ENCODE data around the gene PLD5. TPM values are rescaled to one million over a fixed set of nuclear protein-coding genes. Genes with fewer than 3 reads are reported as not detected.

PLD5 gene
- total RNA-seq: under 0.01 and 0.11 TPM in 2 replicates

GRCh38 chr1:242524571-242525359 lies at the start of gene PLD5:
PLD5 (minus strand) TSS chr1:242524697.

